ENCODE data around the gene STAG1.

DNA sequence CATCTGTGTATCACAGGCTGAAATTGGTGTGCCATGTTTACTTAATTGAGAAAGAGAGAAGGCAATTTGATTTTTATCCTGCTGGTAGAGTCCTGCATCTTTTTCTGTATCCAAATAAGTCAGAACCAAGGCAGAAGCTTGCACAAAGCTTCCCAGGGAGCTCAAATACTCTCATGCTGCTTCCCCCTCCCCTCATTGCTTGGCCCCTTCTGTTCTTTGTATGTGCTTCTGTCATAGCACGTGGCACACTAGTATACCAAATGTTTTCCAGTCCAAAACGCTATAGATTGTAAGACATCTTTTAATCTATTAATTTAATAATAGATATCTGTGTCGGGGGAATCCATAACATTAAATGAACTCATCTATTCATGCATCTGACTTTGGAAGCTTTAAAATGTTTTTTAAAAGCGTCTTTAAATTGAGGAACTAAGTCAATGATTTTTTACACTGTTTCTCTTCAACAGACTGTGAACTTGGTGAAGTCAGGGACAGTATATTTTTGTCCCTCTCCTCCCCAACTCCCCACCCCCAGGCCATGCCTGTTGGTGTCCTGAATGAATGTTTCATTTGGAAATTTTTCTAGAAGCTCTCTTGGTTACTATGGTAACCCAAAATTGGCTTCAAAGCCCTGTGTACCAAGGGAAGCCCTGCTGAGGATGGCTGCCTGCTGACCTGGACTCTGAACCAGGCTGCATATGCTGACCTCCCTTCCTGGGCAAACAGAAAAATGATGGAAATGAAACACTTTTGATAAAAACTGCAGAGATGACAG, 40.6 kb upstream of the STAG1 start:
- TF ChIP-seq POLR2A (IDR thresholded peaks at IDR 0.05; ENCODE audit: low read length): no peak
- no peak for TF ChIP-seq GATA1 (IDR thresholded peaks at IDR 0.05; ENCODE audit: low read depth, low read length)
